ENCODE data around the gene EDN3.

The EDN3 gene, protein sequence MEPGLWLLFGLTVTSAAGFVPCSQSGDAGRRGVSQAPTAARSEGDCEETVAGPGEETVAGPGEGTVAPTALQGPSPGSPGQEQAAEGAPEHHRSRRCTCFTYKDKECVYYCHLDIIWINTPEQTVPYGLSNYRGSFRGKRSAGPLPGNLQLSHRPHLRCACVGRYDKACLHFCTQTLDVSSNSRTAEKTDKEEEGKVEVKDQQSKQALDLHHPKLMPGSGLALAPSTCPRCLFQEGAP

GRCh38 chr20:59300333-59301081 is at the start of gene EDN3:
TSS of gene EDN3 (plus strand) at chr20:59300611. CDS start at chr20:59300813, 202 bp downstream.
- no peak for DNase-seq

GRCh38 chr20:59253325-59253724 is 47.1 kb upstream of the EDN3 start:
- DNase-seq = peak; percentile 4

DNA sequence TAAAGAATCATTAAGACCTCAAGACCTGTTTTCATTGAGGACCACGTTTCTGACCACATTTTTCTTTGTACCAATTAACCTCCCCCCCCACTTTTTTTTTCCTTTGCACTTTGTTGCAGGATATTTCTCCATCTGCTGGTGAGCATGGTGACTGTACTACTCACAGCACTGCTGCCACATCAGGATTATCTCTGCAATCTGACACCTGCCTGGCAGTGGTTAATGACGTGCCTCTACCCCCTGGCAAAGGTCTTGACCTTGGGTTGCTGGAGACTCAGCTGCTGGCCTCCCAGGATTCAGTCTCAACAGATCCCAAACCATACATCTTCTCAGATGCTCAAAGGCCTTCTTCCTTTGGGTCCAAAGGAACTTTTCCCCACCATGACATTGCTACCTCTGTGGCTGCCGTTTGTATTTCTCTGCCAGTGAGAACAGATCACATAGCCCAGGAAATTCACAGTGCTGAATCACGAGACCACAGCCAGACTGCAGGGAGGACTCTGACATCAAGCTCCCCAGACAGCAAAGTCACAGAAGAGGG is 46.6 kb upstream of the EDN3 start:
- DNase-seq = no peak

GRCh38 chr20:59255256-59255655 is 45.2 kb upstream of the EDN3 start:
- DNase-seq = no peak

- DNase-seq = peak; percentile 83
Observed at GRCh38 chr20:59258221-59258621, 42.2 kb upstream of the EDN3 start.

- no peak for DNase-seq
Observed at GRCh38 chr20:59259946-59260345, 40.5 kb upstream of the EDN3 start.

GRCh38 chr20:59265298-59265697 is 35.1 kb upstream of the EDN3 start:
- no peak for DNase-seq

DNA sequence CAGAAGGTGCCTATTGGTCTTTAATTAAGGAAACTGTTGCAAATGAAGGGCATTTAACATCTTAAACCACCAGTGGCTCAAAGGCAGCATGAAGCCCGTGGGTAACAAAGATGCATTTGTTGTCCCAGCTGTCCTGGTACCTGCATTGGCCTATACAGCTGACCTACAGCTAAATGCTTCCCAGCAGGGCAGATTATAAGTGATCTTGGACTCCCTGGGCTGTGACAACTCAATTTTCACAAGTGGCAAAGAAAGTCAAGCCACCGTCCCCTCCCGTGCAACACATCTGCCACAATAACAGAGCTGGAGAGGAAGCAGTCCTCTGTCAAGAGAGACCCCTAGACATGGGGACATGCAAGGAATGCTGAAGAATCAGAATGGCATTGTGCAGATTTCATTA is 31.5 kb upstream of the EDN3 start:
- no peak for DNase-seq

GRCh38 chr20:59269411-59270025 is 30.9 kb upstream of the EDN3 start:
- DNase-seq = no peak

DNA sequence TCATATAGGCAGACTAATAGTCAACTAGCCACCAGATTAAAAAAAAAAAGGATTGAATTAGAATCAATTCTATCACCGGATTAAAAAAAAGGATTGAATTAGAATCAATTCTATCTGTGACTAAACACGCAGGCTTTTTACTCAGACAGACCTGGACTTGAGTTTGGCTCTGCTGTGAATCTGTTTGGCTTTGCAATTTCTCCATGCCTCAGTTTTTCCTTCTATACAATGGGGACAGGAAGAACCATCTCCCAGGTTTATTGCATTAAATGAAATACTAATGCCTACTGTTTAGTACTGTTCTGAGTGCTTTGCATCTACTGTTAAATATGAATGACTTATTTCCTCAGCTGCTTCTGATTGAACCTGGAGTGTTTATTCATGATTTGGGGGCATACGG is 30.0 kb upstream of the EDN3 start:
- DNase-seq = no peak

DNA sequence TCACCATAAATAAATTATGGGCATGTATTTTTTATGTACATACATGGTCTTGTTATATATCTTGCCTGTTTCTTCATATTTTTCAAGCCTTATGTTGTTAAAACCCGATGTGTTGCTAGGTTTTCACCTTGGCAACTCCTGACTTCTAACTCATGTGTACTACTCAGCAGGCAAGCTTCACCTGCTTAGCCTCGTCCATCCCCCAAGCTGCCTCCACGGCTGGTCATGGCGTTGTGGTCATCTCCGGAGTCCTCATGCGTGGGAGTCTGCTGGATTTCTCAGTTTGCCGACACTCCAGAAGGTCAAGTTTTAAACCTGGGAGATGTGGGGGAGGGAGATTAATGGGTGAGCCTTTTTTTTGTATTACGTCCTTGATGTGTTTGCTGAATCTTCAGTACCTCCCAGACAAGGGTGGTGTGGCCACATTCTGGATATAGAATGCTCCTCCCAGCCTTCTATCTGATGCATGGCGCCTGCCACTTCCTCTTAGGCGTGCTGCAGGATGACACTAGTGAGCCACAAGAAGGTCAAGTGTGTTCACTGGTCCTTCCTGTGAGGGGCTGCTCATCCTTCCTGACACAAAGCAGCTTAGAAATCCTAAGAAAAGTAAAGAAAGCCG is 26.6 kb upstream of the EDN3 start:
- peak; percentile 52 for DNase-seq

DNA sequence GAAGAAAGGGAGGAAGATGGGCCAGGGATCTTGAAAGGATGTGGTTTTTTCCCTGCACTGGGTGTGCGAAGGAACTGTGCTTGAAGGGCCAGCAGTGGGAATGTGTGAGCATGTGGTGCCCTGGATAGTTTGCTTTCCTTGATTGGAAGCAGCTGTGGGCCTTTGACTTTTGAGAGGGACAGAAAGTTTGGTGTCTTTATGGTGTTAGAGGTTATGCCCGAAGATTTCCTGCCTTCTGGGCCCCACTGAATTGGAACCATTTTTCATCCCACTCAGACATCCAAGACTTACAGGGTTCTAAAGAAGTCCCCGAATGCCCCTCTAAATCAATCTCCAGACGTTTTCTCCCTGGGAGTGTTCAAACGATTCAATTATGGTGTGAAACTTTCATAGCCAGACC is 23.5 kb upstream of the EDN3 start:
- DNase-seq = no peak

DNA sequence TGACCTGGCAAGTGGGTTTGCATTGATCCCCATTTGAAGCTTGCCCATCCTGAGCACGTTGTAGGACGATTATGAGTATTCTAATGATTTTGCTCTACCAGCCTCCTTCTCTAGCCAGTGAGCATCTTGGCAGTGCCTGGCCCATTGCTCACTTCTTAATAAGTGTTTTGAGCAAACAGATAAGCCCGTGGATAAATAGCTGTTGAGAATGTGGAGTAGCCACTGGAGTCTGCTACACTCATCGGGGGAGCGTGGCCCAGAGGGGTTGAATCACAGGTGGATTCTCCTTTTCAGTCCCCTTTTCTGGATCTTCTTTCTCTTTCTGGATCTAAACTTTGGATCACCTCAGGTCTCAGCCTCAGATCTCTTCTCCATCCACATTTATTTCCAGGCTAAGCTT is 15.9 kb upstream of the EDN3 start:
- DNase-seq = no peak

DNA sequence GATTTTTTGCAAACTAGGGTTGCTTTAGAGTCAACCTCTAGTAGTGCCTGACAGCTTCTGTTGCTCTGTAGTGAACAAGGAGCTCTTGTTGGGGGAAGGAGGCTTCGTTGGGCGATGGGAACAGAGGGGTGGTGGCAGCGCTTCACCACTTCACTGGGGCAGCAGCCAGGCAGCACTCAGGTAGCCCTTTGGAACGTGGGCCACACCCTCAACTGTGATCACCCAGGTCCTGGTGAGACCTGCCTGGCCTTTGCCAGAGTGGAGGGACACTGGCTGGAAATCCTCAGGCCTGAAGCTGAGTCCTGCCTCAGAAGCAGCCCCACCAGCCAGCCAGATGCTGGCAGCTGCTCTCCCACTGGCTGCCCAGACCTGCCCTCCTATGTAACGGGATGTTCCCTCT is 10.4 kb upstream of the EDN3 start:
- no peak for DNase-seq

GRCh38 chr20:59291740-59292383 is 8.5 kb upstream of the EDN3 start:
- DNase-seq = no peak

DNA sequence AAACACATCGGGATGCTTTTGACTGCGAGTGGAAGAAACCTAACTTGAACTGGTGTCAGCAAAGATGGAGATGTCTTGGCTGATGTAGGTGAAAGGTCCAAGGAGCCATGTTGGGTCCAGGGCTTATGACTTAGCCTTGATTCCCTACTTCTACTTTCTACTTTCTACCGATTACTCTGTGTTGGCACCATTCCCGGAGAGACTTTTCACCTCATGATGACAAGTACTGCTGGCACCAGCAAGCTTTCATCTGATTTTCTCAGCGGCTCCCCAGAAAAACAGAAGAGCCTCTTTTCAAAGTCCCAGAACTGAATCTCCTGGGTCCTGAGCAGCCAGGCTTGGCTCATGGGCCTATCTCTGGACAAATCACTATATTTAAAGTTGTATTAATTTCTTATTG is 4.9 kb upstream of the EDN3 start:
- no peak for DNase-seq

- DNase-seq = no peak
Observed at GRCh38 chr20:59297686-59298085, 2.7 kb upstream of the EDN3 start.

DNA sequence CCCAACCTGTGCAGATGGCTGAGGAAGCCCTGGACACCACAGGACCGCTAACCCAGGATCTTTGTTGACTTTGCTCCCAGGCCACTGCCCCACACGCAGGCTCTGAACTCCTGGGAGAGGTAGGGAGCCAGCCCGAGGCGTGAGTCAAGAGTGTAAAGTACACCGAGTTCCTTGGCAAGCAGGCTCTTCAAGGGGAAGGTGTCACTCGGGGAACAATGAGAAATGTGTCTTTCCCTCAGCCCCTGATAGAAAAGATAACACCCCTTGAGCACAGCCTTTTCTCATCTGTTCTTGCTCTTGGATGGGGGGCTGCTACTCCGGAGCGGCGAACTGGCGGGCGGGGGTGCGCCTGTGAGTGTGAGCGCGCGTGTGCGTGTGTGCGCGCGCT is 472 bp upstream of the EDN3 start:
- DNase-seq = no peak

- no peak for DNase-seq
Observed at GRCh38 chr20:59301343-59302007, 1.1 kb downstream of the EDN3 start.

DNA sequence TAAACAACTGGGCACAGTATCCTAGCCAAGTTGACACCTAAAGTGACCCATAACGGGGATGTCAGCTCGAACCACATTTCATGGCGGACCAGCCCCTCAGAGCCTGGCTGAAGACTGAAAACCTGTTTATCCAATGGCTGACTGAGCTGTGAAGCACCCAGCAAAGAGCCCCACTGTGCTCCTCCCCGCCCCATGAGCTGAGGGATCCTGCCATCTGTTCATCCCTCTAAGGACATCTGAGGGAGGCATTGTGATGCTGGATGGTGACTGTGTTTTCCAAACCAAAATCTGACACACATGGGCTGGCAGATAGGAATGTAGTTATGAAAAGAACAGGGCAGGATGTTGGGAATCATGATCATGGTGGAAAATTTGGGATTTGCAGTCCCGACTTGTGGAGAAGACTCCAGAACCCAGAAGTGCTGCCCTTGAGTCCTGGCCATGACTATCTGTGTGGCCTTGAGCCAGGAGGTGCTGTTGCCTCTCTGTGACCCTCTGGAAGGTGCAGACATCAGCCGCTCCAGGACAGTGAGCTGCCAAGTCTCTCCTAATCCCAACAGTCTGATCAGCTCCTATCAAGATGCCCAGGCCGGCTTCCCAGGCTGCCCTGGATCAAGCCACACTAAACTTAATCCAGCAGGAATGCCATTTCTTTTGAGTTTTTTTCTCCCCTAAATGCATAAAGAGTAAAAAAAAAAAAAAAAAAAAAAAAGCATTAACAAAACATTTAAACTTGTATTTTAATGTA is 5.7 kb downstream of the EDN3 start:
- no peak for DNase-seq

- no peak for DNase-seq
Observed at GRCh38 chr20:59307270-59307669, 6.9 kb downstream of the EDN3 start.
